Karpas-422 (cell line): ENCODE results near the gene NUDT6. TPM values are rescaled to one million over a fixed set of nuclear protein-coding genes. Genes with fewer than 3 reads are reported as not detected.

Experiments used
- DNase-seq: peaks from one replicate; pipeline ENCODE4 v3.0.0-alpha.2; 2015
- H2AFZ ChIP-seq: fragments of 200-600 bp; sonication (generic); 2 replicates; pipeline ENCODE4 v1.6.1; 2014; ENCODE audit warnings: antibody characterized with exemption, low read length, mixed read lengths
- H3K27ac ChIP-seq: fragments of 200-600 bp; sonication (generic); 2 replicates; pipeline ENCODE4 v1.5.1; 2014; ENCODE audit warnings: mild to moderate bottlenecking, low read length, moderate library complexity
- H3K27me3 ChIP-seq: fragments of 200-600 bp; sonication (generic); 2 replicates; pipeline ENCODE4 v1.6.1; 2014; ENCODE audit warnings: low read length, mixed read lengths
- H3K36me3 ChIP-seq: fragments of 200-600 bp; sonication (generic); 2 replicates; pipeline ENCODE4 v1.6.1; 2014; ENCODE audit warnings: low read length, mixed read lengths; ENCODE audit not compliant: insufficient read depth
- H3K4me1 ChIP-seq: fragments of 200-600 bp; sonication (generic); 2 replicates; pipeline ENCODE4 v1.6.1; 2014; ENCODE audit warnings: mild to moderate bottlenecking, low read length, mixed read lengths
- H3K4me2 ChIP-seq: fragments of 200-600 bp; sonication (generic); 2 replicates; pipeline ENCODE4 v1.6.1; 2014; ENCODE audit warnings: low read length, low read depth, mild to moderate bottlenecking; ENCODE audit not compliant: poor library complexity, severe bottlenecking
- H3K4me3 ChIP-seq: fragments of 200-600 bp; sonication (generic); 2 replicates; pipeline ENCODE4 v1.5.1; 2014; ENCODE audit warnings: mild to moderate bottlenecking, antibody characterized with exemption, low read length, mixed read lengths
- H3K79me2 ChIP-seq: fragments of 200-600 bp; sonication (generic); 2 replicates; pipeline ENCODE4 v1.6.1; 2014; ENCODE audit warnings: mild to moderate bottlenecking, low read length, mixed read lengths
- H3K9ac ChIP-seq: fragments of 200-600 bp; sonication (generic); 2 replicates; pipeline ENCODE4 v1.6.0; 2014; ENCODE audit warnings: low read length
- H3K9me2 ChIP-seq: fragments of 200-600 bp; sonication (generic), shearing (Covaris generic); replicated peaks from 2 replicates; pipeline ENCODE4 v1.6.0; 2014; ENCODE audit warnings: mild to moderate bottlenecking, low read length, moderate library complexity; ENCODE audit not compliant: insufficient read depth
- H3K9me3 ChIP-seq: fragments of 300-700, 200-600 bp; sonication (generic); 2 replicates; pipeline ENCODE4 v1.6.1; 2014; ENCODE audit warnings: low read length, mixed read lengths
- H4K20me1 ChIP-seq: fragments of 200-600 bp; sonication (generic); 2 replicates; pipeline ENCODE4 v1.6.1; 2014; ENCODE audit warnings: mild to moderate bottlenecking, antibody characterized with exemption, low read length, low read depth; ENCODE audit not compliant: insufficient read depth
- total RNA-seq: library from RNA; depleted of rRNA; stranded (reverse); fragments of >200 nt; shearing (Covaris generic); gene quantifications from 2 replicates; pipeline ENCODE4 v1.2.3, GENCODE V29; 2014; ENCODE audit warnings: low replicate concordance; rRNA removed

The NUDT6 gene
- total RNA-seq, result 17.7 and 18.6 TPM in 2 replicates

GRCh38 chr4:122921971-122922876, at the start of gene NUDT6:
TSS of gene NUDT6 (minus strand) at chr4:122922597. CDS start at chr4:122922572, 25 bp downstream.
- Histone ChIP-seq H3K9ac (peak within 1 kb of the TSS; percentile 89), H3K9me2 (no peaks in the 10 kb centered on the region), H3K36me3 (no peaks in the 10 kb centered on the region), H3K27me3 (no peaks in the 10 kb centered on the region), H3K27ac (peak within 1 kb of the TSS; percentile 87), H3K79me2 (peaks cover 59% of the 10 kb centered on the region), H4K20me1 (no peaks in the 10 kb centered on the region), H3K4me1 (peaks cover 39% of the 10 kb centered on the region), H3K4me3 (peak within 1 kb of the TSS; percentile 97), H2AFZ (peak within 1 kb of the TSS; percentile 94), H3K9me3 (no peaks in the 10 kb centered on the region), H3K4me2 (peak within 1 kb of the TSS; percentile 95)
- DNase-seq, result peak; percentile 81

- H3K9me2 ChIP-seq, result 0 out of 2 replicates have a peak, but pooled peaks cover 3% of the 10 kb centered on the region
- H3K4me2 ChIP-seq, result no peak overlapping the region
- H3K36me3 ChIP-seq, result no peaks in the 10 kb centered on the region
- no peak overlapping the region for H3K9ac ChIP-seq
- no peak overlapping the region for H3K4me3 ChIP-seq
- H3K27me3 ChIP-seq, result no peaks in the 10 kb centered on the region
- no peaks in the 10 kb centered on the region for H3K9me3 ChIP-seq
- H2AFZ ChIP-seq, result no peak overlapping the region
- H3K27ac ChIP-seq, result no peak overlapping the region
- DNase-seq, result no peak
- H3K4me1 ChIP-seq, result 0 out of 2 replicates have a peak, but pooled peaks cover 3% of the 10 kb centered on the region
- peaks cover 50% of the 10 kb centered on the region for H3K79me2 ChIP-seq
- H4K20me1 ChIP-seq, result no peaks in the 10 kb centered on the region
Observed at GRCh38 chr4:122968227-122968812, 45.9 kb upstream of the NUDT6 start.

- H3K9me3 ChIP-seq, result no peaks in the 10 kb centered on the region
Observed at GRCh38 chr4:122967231-122967630, 44.8 kb upstream of the NUDT6 start.

GRCh38 chr4:122966201-122966600, 43.8 kb upstream of the NUDT6 start:
- H3K4me1 ChIP-seq, result 0 out of 2 replicates have a peak, but pooled peaks cover 3% of the 10 kb centered on the region
- no peaks in the 10 kb centered on the region for H3K9me2 ChIP-seq
- H2AFZ ChIP-seq, result no peak overlapping the region
- no peaks in the 10 kb centered on the region for H4K20me1 ChIP-seq
- H3K27me3 ChIP-seq, result no peaks in the 10 kb centered on the region
- H3K4me3 ChIP-seq, result no peak overlapping the region
- H3K36me3 ChIP-seq, result peaks cover 7% of the 10 kb centered on the region; the same call in 1 of the 2 replicates
- H3K9me3 ChIP-seq, result no peaks in the 10 kb centered on the region
- DNase-seq, result no peak
- no peak overlapping the region for H3K27ac ChIP-seq
- peaks cover 56% of the 10 kb centered on the region for H3K79me2 ChIP-seq
- H3K4me2 ChIP-seq, result no peak overlapping the region
- H3K9ac ChIP-seq, result no peak overlapping the region

More at GRCh38 chr4:122967231-122967630, 44.8 kb upstream of the NUDT6 start:
- Histone ChIP-seq H2AFZ (no peak overlapping the region), H3K9me2 (0 out of 2 replicates have a peak, but pooled peaks cover 3% of the 10 kb centered on the region), H3K36me3 (peaks cover 7% of the 10 kb centered on the region; the same call in 1 of the 2 replicates), H3K4me2 (no peak overlapping the region), H3K27me3 (no peaks in the 10 kb centered on the region), H3K4me1 (0 out of 2 replicates have a peak, but pooled peaks cover 3% of the 10 kb centered on the region), H3K27ac (no peak overlapping the region), H3K4me3 (no peak overlapping the region), H3K79me2 (peaks cover 50% of the 10 kb centered on the region), H4K20me1 (no peaks in the 10 kb centered on the region), H3K9ac (no peak overlapping the region)
- no peak for DNase-seq

- DNase-seq, result no peak
- peaks cover 7% of the 10 kb centered on the region; the same call in 1 of the 2 replicates for H3K36me3 ChIP-seq
- H3K9me3 ChIP-seq, result no peaks in the 10 kb centered on the region
- no peak overlapping the region for H2AFZ ChIP-seq
- H3K27ac ChIP-seq, result no peak overlapping the region
- H3K4me2 ChIP-seq, result no peak overlapping the region
- H3K4me1 ChIP-seq, result no peaks in the 10 kb centered on the region
- no peaks in the 10 kb centered on the region for H4K20me1 ChIP-seq
- no peaks in the 10 kb centered on the region for H3K9me2 ChIP-seq
- no peak overlapping the region for H3K4me3 ChIP-seq
- no peak overlapping the region for H3K9ac ChIP-seq
- no peaks in the 10 kb centered on the region for H3K27me3 ChIP-seq
- H3K79me2 ChIP-seq, result peaks cover 69% of the 10 kb centered on the region
Observed at GRCh38 chr4:122963216-122963615, 40.8 kb upstream of the NUDT6 start.

GRCh38 chr4:122960611-122961000, 38.2 kb upstream of the NUDT6 start:
- Histone ChIP-seq H3K27ac (no peak overlapping the region), H3K9ac (no peak overlapping the region)

GRCh38 chr4:122959981-122960610, 37.7 kb upstream of the NUDT6 start:
- Histone ChIP-seq H3K4me3 (no peak overlapping the region), H3K27me3 (no peaks in the 10 kb centered on the region), H3K9me3 (no peaks in the 10 kb centered on the region), H3K9me2 (no peaks in the 10 kb centered on the region), H3K4me2 (no peak overlapping the region), H3K36me3 (peaks cover 7% of the 10 kb centered on the region; the same call in 1 of the 2 replicates), H4K20me1 (no peaks in the 10 kb centered on the region), H2AFZ (no peak overlapping the region), H3K27ac (no peak overlapping the region), H3K79me2 (peaks cover 50% of the 10 kb centered on the region), H3K4me1 (no peaks in the 10 kb centered on the region), H3K9ac (no peak overlapping the region)
- no peak for DNase-seq

More at GRCh38 chr4:122960611-122961000, 38.2 kb upstream of the NUDT6 start:
- no peaks in the 10 kb centered on the region for H3K9me2 ChIP-seq
- no peak for DNase-seq
- no peaks in the 10 kb centered on the region for H4K20me1 ChIP-seq
- no peak overlapping the region for H3K4me2 ChIP-seq
- H3K79me2 ChIP-seq, result peaks cover 54% of the 10 kb centered on the region
- H3K4me3 ChIP-seq, result no peak overlapping the region
- no peaks in the 10 kb centered on the region for H3K4me1 ChIP-seq
- H3K9me3 ChIP-seq, result no peaks in the 10 kb centered on the region
- H2AFZ ChIP-seq, result no peak overlapping the region
- no peaks in the 10 kb centered on the region for H3K27me3 ChIP-seq
- peaks cover 7% of the 10 kb centered on the region; the same call in 1 of the 2 replicates for H3K36me3 ChIP-seq
